ENCODE results near the gene ATE1.
"Not testable (repeated sequence)": the region's sequence is repeated elsewhere in the genome, so short reads cannot be mapped to it uniquely, and the experiment has no call there.

ATE1 gene

GRCh38 chr10:121699703-121700102 is 228.1 kb downstream of the ATE1 start:
- H3K4me3 ChIP-seq (ENCODE audit: low read depth, low read length); H3K4me1 ChIP-seq (ENCODE audit: control insufficient read depth, insufficient read depth, low read length); H3K9ac ChIP-seq (ENCODE audit: low read depth, low read length); H3K27me3 ChIP-seq (ENCODE audit: control insufficient read depth, insufficient read depth, low read length); H3K36me3 ChIP-seq (ENCODE audit: control insufficient read depth, insufficient read depth, low read length); H3K9me3 ChIP-seq (ENCODE audit: control insufficient read depth, insufficient read depth, low read length); H3K27ac ChIP-seq (ENCODE audit: low read depth, low read length): not testable (repeated sequence)

- H3K36me3 ChIP-seq (ENCODE audit: control insufficient read depth, insufficient read depth, low read length) = no peaks in the 10 kb centered on the region
- H3K4me3 ChIP-seq (ENCODE audit: low read depth, low read length) = no peak overlapping the region
- no peaks in the 10 kb centered on the region for H3K27me3 ChIP-seq (ENCODE audit: control insufficient read depth, insufficient read depth, low read length)
- peaks cover 2% of the 10 kb centered on the region; the same call in 1 of the 2 replicates for H3K4me1 ChIP-seq (ENCODE audit: control insufficient read depth, insufficient read depth, low read length)
- no peak overlapping the region for H3K9ac ChIP-seq (ENCODE audit: low read depth, low read length)
- no peaks in the 10 kb centered on the region for H3K9me3 ChIP-seq (ENCODE audit: control insufficient read depth, insufficient read depth, low read length)
- H3K27ac ChIP-seq (ENCODE audit: low read depth, low read length) = no peak overlapping the region
Measured at GRCh38 chr10:121698902-121699301, 228.9 kb downstream of the ATE1 start.

GRCh38 chr10:121698336-121698735 is 229.5 kb downstream of the ATE1 start:
- no peak overlapping the region for H3K9ac ChIP-seq (ENCODE audit: low read depth, low read length)
- peaks cover 4% of the 10 kb centered on the region; the same call in 1 of the 2 replicates for H3K4me1 ChIP-seq (ENCODE audit: control insufficient read depth, insufficient read depth, low read length)
- H3K27me3 ChIP-seq (ENCODE audit: control insufficient read depth, insufficient read depth, low read length) = no peaks in the 10 kb centered on the region
- no peaks in the 10 kb centered on the region for H3K36me3 ChIP-seq (ENCODE audit: control insufficient read depth, insufficient read depth, low read length)
- no peaks in the 10 kb centered on the region for H3K9me3 ChIP-seq (ENCODE audit: control insufficient read depth, insufficient read depth, low read length)
- H3K27ac ChIP-seq (ENCODE audit: low read depth, low read length) = no peak overlapping the region
- H3K4me3 ChIP-seq (ENCODE audit: low read depth, low read length) = no peak overlapping the region

GRCh38 chr10:121696854-121697253 is 231.0 kb downstream of the ATE1 start:
- Histone ChIP-seq H3K27me3 (ENCODE audit: control insufficient read depth, insufficient read depth, low read length) (no peaks in the 10 kb centered on the region), H3K27ac (ENCODE audit: low read depth, low read length) (no peak overlapping the region), H3K4me3 (ENCODE audit: low read depth, low read length) (no peak overlapping the region), H3K9ac (ENCODE audit: low read depth, low read length) (no peak overlapping the region), H3K9me3 (ENCODE audit: control insufficient read depth, insufficient read depth, low read length) (no peaks in the 10 kb centered on the region), H3K36me3 (ENCODE audit: control insufficient read depth, insufficient read depth, low read length) (no peaks in the 10 kb centered on the region), H3K4me1 (ENCODE audit: control insufficient read depth, insufficient read depth, low read length) (peaks cover 4% of the 10 kb centered on the region; the same call in 1 of the 2 replicates)

GRCh38 chr10:121695731-121696464 is 231.9 kb downstream of the ATE1 start:
- Histone ChIP-seq H3K27ac (ENCODE audit: low read depth, low read length) (no peak overlapping the region), H3K27me3 (ENCODE audit: control insufficient read depth, insufficient read depth, low read length) (no peaks in the 10 kb centered on the region), H3K9ac (ENCODE audit: low read depth, low read length) (no peak overlapping the region), H3K36me3 (ENCODE audit: control insufficient read depth, insufficient read depth, low read length) (no peaks in the 10 kb centered on the region), H3K4me1 (ENCODE audit: control insufficient read depth, insufficient read depth, low read length) (peaks cover 6% of the 10 kb centered on the region), H3K9me3 (ENCODE audit: control insufficient read depth, insufficient read depth, low read length) (no peaks in the 10 kb centered on the region), H3K4me3 (ENCODE audit: low read depth, low read length) (no peak overlapping the region)

- H3K27me3 ChIP-seq (ENCODE audit: control insufficient read depth, insufficient read depth, low read length) = no peaks in the 10 kb centered on the region
- no peak overlapping the region for H3K27ac ChIP-seq (ENCODE audit: low read depth, low read length)
- H3K4me1 ChIP-seq (ENCODE audit: control insufficient read depth, insufficient read depth, low read length) = peaks cover 14% of the 10 kb centered on the region
- H3K36me3 ChIP-seq (ENCODE audit: control insufficient read depth, insufficient read depth, low read length) = no peaks in the 10 kb centered on the region
- H3K9ac ChIP-seq (ENCODE audit: low read depth, low read length) = no peak overlapping the region
- H3K4me3 ChIP-seq (ENCODE audit: low read depth, low read length) = no peak overlapping the region
- no peaks in the 10 kb centered on the region for H3K9me3 ChIP-seq (ENCODE audit: control insufficient read depth, insufficient read depth, low read length)
Measured at GRCh38 chr10:121694966-121695643, 232.7 kb downstream of the ATE1 start.

- Histone ChIP-seq H3K4me1 (ENCODE audit: control insufficient read depth, insufficient read depth, low read length) (peaks cover 16% of the 10 kb centered on the region), H3K36me3 (ENCODE audit: control insufficient read depth, insufficient read depth, low read length) (no peaks in the 10 kb centered on the region), H3K27me3 (ENCODE audit: control insufficient read depth, insufficient read depth, low read length) (no peaks in the 10 kb centered on the region), H3K9ac (ENCODE audit: low read depth, low read length) (no peak overlapping the region), H3K9me3 (ENCODE audit: control insufficient read depth, insufficient read depth, low read length) (no peaks in the 10 kb centered on the region), H3K4me3 (ENCODE audit: low read depth, low read length) (no peak overlapping the region), H3K27ac (ENCODE audit: low read depth, low read length) (no peak overlapping the region)
Measured at GRCh38 chr10:121694327-121694965, 233.4 kb downstream of the ATE1 start.

GRCh38 chr10:121692626-121693025 is 235.2 kb downstream of the ATE1 start:
- no peak overlapping the region for H3K4me3 ChIP-seq (ENCODE audit: low read depth, low read length)
- no peaks in the 10 kb centered on the region for H3K36me3 ChIP-seq (ENCODE audit: control insufficient read depth, insufficient read depth, low read length)
- H3K9ac ChIP-seq (ENCODE audit: low read depth, low read length) = no peak overlapping the region
- H3K27me3 ChIP-seq (ENCODE audit: control insufficient read depth, insufficient read depth, low read length) = no peaks in the 10 kb centered on the region
- no peak overlapping the region for H3K27ac ChIP-seq (ENCODE audit: low read depth, low read length)
- no peaks in the 10 kb centered on the region for H3K9me3 ChIP-seq (ENCODE audit: control insufficient read depth, insufficient read depth, low read length)
- H3K4me1 ChIP-seq (ENCODE audit: control insufficient read depth, insufficient read depth, low read length) = peaks cover 16% of the 10 kb centered on the region; the same call in 1 of the 2 replicates

GRCh38 chr10:121690970-121691369 is 236.9 kb downstream of the ATE1 start:
- Histone ChIP-seq H3K9me3 (ENCODE audit: control insufficient read depth, insufficient read depth, low read length) (no peaks in the 10 kb centered on the region), H3K27me3 (ENCODE audit: control insufficient read depth, insufficient read depth, low read length) (no peaks in the 10 kb centered on the region), H3K27ac (ENCODE audit: low read depth, low read length) (peak overlapping the region; percentile 24), H3K9ac (ENCODE audit: low read depth, low read length) (no peak overlapping the region), H3K4me3 (ENCODE audit: low read depth, low read length) (no peak overlapping the region), H3K36me3 (ENCODE audit: control insufficient read depth, insufficient read depth, low read length) (no peaks in the 10 kb centered on the region), H3K4me1 (ENCODE audit: control insufficient read depth, insufficient read depth, low read length) (peaks cover 16% of the 10 kb centered on the region; the same call in 1 of the 2 replicates)

All from HUES48 (cell line).